Lower lobe of right lung (tissue), 2 donors: ENCODE results near the gene LIMCH1. TPM values are rescaled to one million over a fixed set of nuclear protein-coding genes. Genes with fewer than 3 reads are reported as not detected.

Source experiments
- ATAC-seq, 2 donors: fragments of 200-7000 bp; cut with Tn5 transposase; one replicate each; pipeline ENCODE4 v1.9.1; 2020 to 2022; ENCODE audit warnings: mild to moderate bottlenecking in 2 of 2, moderate library complexity in 2 of 2
- DNase-seq: peaks from one replicate; pipeline ENCODE4 v3.0.0-alpha.2; 2020
- H3K27ac ChIP-seq: fragments of 200-600 bp; one replicate; pipeline ENCODE4 v1.8.0; 2022
- H3K27me3 ChIP-seq: fragments of 200-600 bp; one replicate; pipeline ENCODE4 v1.8.0; 2022; ENCODE audit warnings: low read depth
- H3K36me3 ChIP-seq: fragments of 200-600 bp; one replicate; pipeline ENCODE4 v1.8.0; 2022; ENCODE audit warnings: mild to moderate bottlenecking
- H3K4me1 ChIP-seq: fragments of 200-600 bp; one replicate; pipeline ENCODE4 v1.8.0; 2022
- H3K4me3 ChIP-seq: fragments of 200-600 bp; one replicate; pipeline ENCODE4 v1.8.0; 2022; ENCODE audit warnings: mild to moderate bottlenecking
- H3K9me3 ChIP-seq: fragments of 200-600 bp; one replicate; pipeline ENCODE4 v1.8.0; 2022
- CTCF ChIP-seq: fragments of 200-600 bp; IDR thresholded peaks from one replicate; pipeline ENCODE4 v1.8.0; 2022; ENCODE audit warnings: antibody characterized with exemption, mild to moderate bottlenecking
- intact Hi-C: fragments of 100-400 bp; cut with DNase I; formaldehyde crosslinking; loops from one replicate; pipeline ENCODE4 v1.11.0; 2022
- total RNA-seq: library from RNA; stranded (reverse); fragmentation: NEBNext Ultra II Directional; extraction: Animal tissue kit (Norgen Biotek cat#: 25700); gene quantifications from one replicate; pipeline ENCODE4 v1.2.1, GENCODE V29; 2021
- donor health status: DM: no; HTN: yes; CAD: no; lungs with severe emphysema.

LIMCH1 gene
- total RNA-seq, 1 donor from 2014 or later = 267 TPM

DNA sequence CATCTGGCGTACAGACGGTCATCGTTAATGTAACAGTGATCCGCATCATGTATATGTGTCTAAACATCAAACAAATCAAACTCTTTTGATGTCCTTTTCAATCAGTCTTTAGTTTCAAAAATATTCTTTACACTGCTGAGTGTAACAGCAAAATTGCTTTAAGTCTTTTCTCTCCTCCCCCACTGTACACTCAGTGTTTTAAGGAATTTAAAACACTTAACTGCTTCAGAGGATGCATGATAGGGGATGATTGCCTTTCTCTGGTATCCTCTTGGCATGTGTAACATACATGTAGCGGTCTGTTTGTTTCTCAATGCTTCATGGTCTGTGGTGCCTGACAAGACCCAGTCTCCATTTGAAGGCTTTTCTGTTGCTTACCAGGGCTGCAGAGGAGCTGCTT lies 41.6 kb downstream of the LIMCH1 start:
- no peak for TF ChIP-seq CTCF
- Histone ChIP-seq H3K27ac (peak overlapping the region; percentile 21), H3K27me3 (no peaks in the 10 kb centered on the region), H3K4me3 (no peak overlapping the region), H3K4me1 (peaks cover 15% of the 10 kb centered on the region), H3K9me3 (peaks cover 1% of the 10 kb centered on the region), H3K36me3 (no peaks in the 10 kb centered on the region)
- DNase-seq (no peak), ATAC-seq (peak in 1 of 2 donors; percentile 6)
- intact Hi-C loops = no loop called here

- Histone ChIP-seq H3K27ac (no peak overlapping the region), H3K36me3 (no peaks in the 10 kb centered on the region), H3K4me1 (peaks cover 14% of the 10 kb centered on the region), H3K27me3 (no peaks in the 10 kb centered on the region), H3K4me3 (no peak overlapping the region), H3K9me3 (peaks cover 6% of the 10 kb centered on the region)
- intact Hi-C loops = no loop called here
- ATAC-seq (no peak), DNase-seq (no peak)
- no peak for TF ChIP-seq CTCF
These were observed 42.0 kb downstream of the LIMCH1 start for GRCh38 chr4:41580007-41580406.

- Histone ChIP-seq H3K9me3 (peaks cover 10% of the 10 kb centered on the region), H3K4me1 (peaks cover 18% of the 10 kb centered on the region), H3K4me3 (no peak overlapping the region), H3K27me3 (no peaks in the 10 kb centered on the region), H3K36me3 (no peaks in the 10 kb centered on the region), H3K27ac (no peak overlapping the region)
- DNase-seq = no peak
- intact Hi-C loops = no loop called here
- no peak for ATAC-seq
- no peak for TF ChIP-seq CTCF
These were observed 48.8 kb downstream of the LIMCH1 start for GRCh38 chr4:41586675-41587225.

DNA sequence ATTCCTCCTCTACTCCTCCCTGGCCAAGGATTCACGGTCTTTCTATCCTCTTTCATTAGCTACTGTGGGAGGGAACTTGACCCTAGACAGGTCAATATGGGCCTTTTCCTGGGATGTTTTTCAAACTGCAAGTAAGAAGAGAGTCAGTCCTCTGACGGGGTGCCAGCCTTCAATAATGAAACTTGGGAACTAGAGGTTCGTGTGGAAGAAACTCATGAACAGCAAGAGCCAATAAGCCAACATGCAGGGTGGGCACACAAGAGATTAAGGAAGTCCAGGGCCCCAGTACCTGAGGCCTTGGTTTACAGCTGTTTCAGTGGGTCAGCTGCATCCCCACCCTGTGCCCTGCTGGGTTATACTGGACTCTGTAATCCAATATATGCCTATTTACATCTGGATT lies 49.3 kb downstream of the LIMCH1 start:
- ATAC-seq (no peak), DNase-seq (no peak)
- Histone ChIP-seq H3K4me3 (no peak overlapping the region), H3K36me3 (no peaks in the 10 kb centered on the region), H3K27ac (no peak overlapping the region), H3K4me1 (peaks cover 20% of the 10 kb centered on the region), H3K27me3 (no peaks in the 10 kb centered on the region), H3K9me3 (peaks cover 10% of the 10 kb centered on the region)
- no peak for TF ChIP-seq CTCF
- intact Hi-C loops = no loop called here

- no peak overlapping the region for H3K27ac ChIP-seq
- peaks cover 28% of the 10 kb centered on the region for H3K4me1 ChIP-seq
- H3K36me3 ChIP-seq = no peaks in the 10 kb centered on the region
- DNase-seq (no peak), ATAC-seq (peak in 1 of 2 donors; percentile 82)
- no peaks in the 10 kb centered on the region for H3K9me3 ChIP-seq
- intact Hi-C loops = no loop called here
- H3K4me3 ChIP-seq = no peak overlapping the region
- no peaks in the 10 kb centered on the region for H3K27me3 ChIP-seq
- no peak for TF ChIP-seq CTCF
These were observed 52.6 kb downstream of the LIMCH1 start for GRCh38 chr4:41590591-41590990.

GRCh38 chr4:41594432-41594831 lies 56.5 kb downstream of the LIMCH1 start:
- Histone ChIP-seq H3K27ac (no peak overlapping the region), H3K4me3 (no peak overlapping the region), H3K27me3 (no peaks in the 10 kb centered on the region), H3K4me1 (peaks cover 46% of the 10 kb centered on the region), H3K9me3 (no peaks in the 10 kb centered on the region), H3K36me3 (no peaks in the 10 kb centered on the region)
- DNase-seq = no peak
- ATAC-seq = peak in 1 of 2 donors; percentile 16
- intact Hi-C loops = no loop called here
- TF ChIP-seq CTCF = no peak
